A673 (cell line): ENCODE results near the gene ATP6V1F. TPM values are rescaled to one million over a fixed set of nuclear protein-coding genes. Genes with fewer than 3 reads are reported as not detected.

Source experiments
- BruUV-seq: library from RNA; stranded (reverse); fragments of 400-500 nt; replicated peaks from 2 replicates; lab custom pipeline; 2021; lab: Mats Ljungman, UMichigan
- CTCF ChIA-PET: fragments of 300-600 bp; sonication (Branson Sonifier 250); formaldehyde crosslinking; loops from one replicate; lab custom pipeline; 2022; ENCODE audit warnings: antibody characterized with exemption; lab: Charles Lee
- POLR2A ChIA-PET: fragments of 300-600 bp; sonication (Branson Sonifier 250); formaldehyde crosslinking; loops from one replicate; lab custom pipeline; 2022; ENCODE audit warnings: antibody characterized with exemption; ENCODE audit not compliant: low non-redundant PET; lab: Charles Lee
- DNase-seq: peaks from one replicate; pipeline ENCODE4 v3.0.0-alpha.2; 2015; ENCODE audit warnings: low spot score
- H3K27ac ChIP-seq: fragments of 200-600 bp; sonication (generic); 2 replicates; pipeline ENCODE4 v1.5.1; 2016; ENCODE audit warnings: mixed run types, low read depth, mild to moderate bottlenecking, mixed read lengths, antibody characterized with exemption, low read length; ENCODE audit not compliant: poor library complexity, severe bottlenecking
- H3K27me3 ChIP-seq: fragments of 200-600 bp; sonication (generic); replicated peaks from 2 replicates; pipeline ENCODE4 v1.6.1; 2017; ENCODE audit warnings: mixed run types, low read depth, mild to moderate bottlenecking, mixed read lengths, antibody characterized with exemption, low read length; ENCODE audit not compliant: insufficient read depth, poor library complexity
- H3K36me3 ChIP-seq: fragments of 200-600 bp; sonication (generic); 2 replicates; pipeline ENCODE4 v1.6.1; 2016; ENCODE audit warnings: mixed run types, mild to moderate bottlenecking, mixed read lengths, antibody characterized with exemption, low read length; ENCODE audit not compliant: insufficient read depth, poor library complexity, severe bottlenecking
- H3K4me1 ChIP-seq: fragments of 200-600 bp; sonication (generic); 2 replicates; pipeline ENCODE4 v1.6.1; 2017; ENCODE audit warnings: mixed run types, mild to moderate bottlenecking, mixed read lengths, antibody characterized with exemption, low read length; ENCODE audit not compliant: insufficient read depth, poor library complexity, severe bottlenecking
- H3K4me3 ChIP-seq: fragments of 200-600 bp; sonication (generic); 2 replicates; pipeline ENCODE4 v1.5.1; 2016; ENCODE audit warnings: low read depth, mixed run types, mild to moderate bottlenecking, mixed read lengths, low read length; ENCODE audit not compliant: poor library complexity, severe bottlenecking
- H3K9me3 ChIP-seq: fragments of 200-600 bp; sonication (generic); 2 replicates; pipeline ENCODE4 v1.6.1; 2016; ENCODE audit warnings: mixed run types, low read depth, mild to moderate bottlenecking, mixed read lengths, antibody characterized with exemption, low read length; ENCODE audit not compliant: poor library complexity, severe bottlenecking
- CTCF ChIP-seq: fragments of 300-800, 200-600 bp; sonication (generic); conservative IDR thresholded peaks from 2 replicates; pipeline ENCODE4 v1.5.1; 2017; ENCODE audit warnings: low read depth, mild to moderate bottlenecking, antibody characterized with exemption, low read length, moderate library complexity, mixed read lengths
- EZH2 ChIP-seq: fragments of 200-600 bp; sonication (generic); IDR thresholded peaks from 2 replicates; pipeline ENCODE4 v1.6.1; 2017; ENCODE audit warnings: borderline replicate concordance, low read depth, mild to moderate bottlenecking, mixed read lengths, antibody characterized with exemption, low read length; ENCODE audit not compliant: poor library complexity, severe bottlenecking
- intact Hi-C: fragments of 100-400 bp; cut with micrococcal nuclease; formaldehyde crosslinking; loops from one replicate; pipeline ENCODE4 v1.10.0; 2022; ENCODE audit not compliant: unreplicated experiment
- total RNA-seq: library from RNA; stranded (reverse); gene quantifications from 2 replicates; pipeline ENCODE4 v1.2.3, GENCODE V29; 2021

The ATP6V1F gene
- total RNA-seq, 1 experiment from 2014 or later = 148 TPM

GRCh38 chr7:128873234-128873633 lies 10.6 kb downstream of the ATP6V1F start:
- POLR2A ChIA-PET = no interaction called here
- no peaks in the 10 kb centered on the region for H3K9me3 ChIP-seq
- H3K27me3 ChIP-seq = no peaks in the 10 kb centered on the region
- CTCF ChIA-PET = interaction anchor here (0.6 to 1.1 kb wide), 2 partner anchors 10 to 12 kb away, joined by 3 to 12 read pairs; partner anchors contain the start of gene ATP6V1F
- H3K4me3 ChIP-seq = no peak overlapping the region
- no TSS peak for BruUV-seq
- H3K36me3 ChIP-seq = no peaks in the 10 kb centered on the region
- H3K27ac ChIP-seq = no peak overlapping the region
- no peaks in the 10 kb centered on the region for H3K4me1 ChIP-seq
- intact Hi-C loops = no loop called here
- no peak for TF ChIP-seq EZH2
- TF ChIP-seq CTCF = no peak
- DNase-seq = no peak

- TF ChIP-seq EZH2 (no peak), CTCF (no peak)
- H3K27me3 ChIP-seq = no peaks in the 10 kb centered on the region
Observed at GRCh38 chr7:128874140-128875031, 11.7 kb downstream of the ATP6V1F start.

GRCh38 chr7:128875523-128875948 lies 12.9 kb downstream of the ATP6V1F start:
- Histone ChIP-seq H3K4me1 (no peaks in the 10 kb centered on the region), H3K27me3 (no peaks in the 10 kb centered on the region), H3K9me3 (no peaks in the 10 kb centered on the region), H3K27ac (no peak overlapping the region), H3K4me3 (no peak overlapping the region), H3K36me3 (no peaks in the 10 kb centered on the region)
- DNase-seq = no peak
- intact Hi-C loops = no loop called here
- no peak for TF ChIP-seq EZH2
- TF ChIP-seq CTCF = no peak
- ChIA-PET CTCF (no interaction called here), POLR2A (no interaction called here)
- no TSS peak for BruUV-seq

More at GRCh38 chr7:128874140-128875031, 11.7 kb downstream of the ATP6V1F start:
- Histone ChIP-seq H3K4me3 (no peak overlapping the region), H3K27ac (no peak overlapping the region), H3K36me3 (no peaks in the 10 kb centered on the region), H3K9me3 (no peaks in the 10 kb centered on the region), H3K4me1 (no peaks in the 10 kb centered on the region)
- BruUV-seq = no TSS peak
- intact Hi-C loops = no loop called here
- POLR2A ChIA-PET = no interaction called here
- DNase-seq = no peak
- CTCF ChIA-PET = no interaction called here
